HEK293T (cell line): ENCODE results near the gene MORN1.

Experiments used
- ARNT ChIP-seq: fragments of 450-650 bp; IDR thresholded peaks from 2 replicates; pipeline ENCODE4 v1.6.1; 2017; ENCODE audit warnings: mild to moderate bottlenecking
- BHLHE40 ChIP-seq: fragments of 450-650 bp; IDR thresholded peaks from 2 replicates; pipeline ENCODE4 v1.6.1; 2016; ENCODE audit warnings: mild to moderate bottlenecking, moderate library complexity, borderline replicate concordance
- CTBP1 ChIP-seq: fragments of 450-650 bp; IDR thresholded peaks from 2 replicates; pipeline ENCODE4 v1.6.1; 2016; ENCODE audit warnings: borderline replicate concordance
- ELF4 ChIP-seq: fragments of 450-650 bp; IDR thresholded peaks from 2 replicates; pipeline ENCODE4 v1.6.1; 2017; ENCODE audit warnings: antibody characterized with exemption
- FOXA1 ChIP-seq: fragments of 450-650 bp; IDR thresholded peaks from 2 replicates; pipeline ENCODE4 v1.6.1; 2016; ENCODE audit warnings: mild to moderate bottlenecking
- FOXK2 ChIP-seq: fragments of 450-650 bp; IDR thresholded peaks from 2 replicates; pipeline ENCODE4 v1.6.1; 2016; ENCODE audit warnings: mild to moderate bottlenecking
- FOXM1 ChIP-seq: fragments of 450-650 bp; IDR thresholded peaks from 2 replicates; pipeline ENCODE4 v1.6.1; 2017; ENCODE audit warnings: mild to moderate bottlenecking, borderline replicate concordance
- HDGF ChIP-seq: fragments of 450-650 bp; IDR thresholded peaks from 2 replicates; pipeline ENCODE4 v1.6.1; 2017; ENCODE audit warnings: antibody characterized with exemption, borderline replicate concordance
- LEF1 ChIP-seq: fragments of 450-650 bp; IDR thresholded peaks from 2 replicates; pipeline ENCODE4 v1.6.1; 2017; ENCODE audit warnings: mild to moderate bottlenecking, borderline replicate concordance
- NFRKB ChIP-seq: fragments of 450-650 bp; IDR thresholded peaks from 2 replicates; pipeline ENCODE4 v1.6.1; 2016; ENCODE audit warnings: mild to moderate bottlenecking, moderate library complexity
- SP1 ChIP-seq: fragments of 450-650 bp; IDR thresholded peaks from 2 replicates; pipeline ENCODE4 v1.6.1; 2017
- SUZ12 ChIP-seq: fragments of 450-650 bp; IDR thresholded peaks from 2 replicates; pipeline ENCODE4 v1.6.1; 2016; ENCODE audit warnings: mild to moderate bottlenecking
- TARDBP ChIP-seq: fragments of 450-650 bp; IDR thresholded peaks from 2 replicates; pipeline ENCODE4 v1.6.1; 2016
- ZNF384 ChIP-seq: fragments of 450-650 bp; IDR thresholded peaks from 2 replicates; pipeline ENCODE4 v1.6.1; 2016

- TF ChIP-seq SUZ12 (no peak), SP1 (no peak), HDGF (no peak), FOXM1 (no peak), LEF1 (no peak), NFRKB (no peak), BHLHE40 (no peak), ELF4 (no peak), ZNF384 (no peak), FOXK2 (no peak), FOXA1 (no peak), TARDBP (no peak), ARNT (no peak), CTBP1 (no peak)
Measured at GRCh38 chr1:2275796-2276536, 115.4 kb downstream of the MORN1 start.
